AG04450 (cell line): ENCODE results near the gene SLC10A7. TPM values are rescaled to one million over a fixed set of nuclear protein-coding genes. Genes with fewer than 3 reads are reported as not detected.

Experiments
- CTCF ChIA-PET: fragments of 300-600, 350-600 bp; formaldehyde crosslinking; extraction: SDS; loops from one replicate; lab custom pipeline; 2022; ENCODE audit warnings: antibody characterized with exemption, inconsistent platforms; lab: Charles Lee
- POLR2A ChIA-PET: fragments of 350-600 bp; formaldehyde crosslinking; extraction: SDS; loops from one replicate; lab custom pipeline; 2021; ENCODE audit warnings: antibody characterized with exemption, inconsistent platforms; lab: Yijun Ruan, JAX
- DNase-seq: peaks from one replicate; pipeline ENCODE4 v3.0.0-alpha.2; 2011; ENCODE audit warnings: low read depth, low spot score
- H3K27ac ChIP-seq: one replicate; pipeline ENCODE4 v1.5.1; 2012; ENCODE audit warnings: low read depth, low read length, control low read depth
- H3K27me3 ChIP-seq: one replicate; pipeline ENCODE4 v1.6.0; 2012; ENCODE audit warnings: low read length; ENCODE audit not compliant: control insufficient read depth, insufficient read depth
- H3K4me3 ChIP-seq: 2 replicates; pipeline ENCODE4 v1.5.1; 2011; ENCODE audit warnings: mild to moderate bottlenecking, low read depth, low read length, control low read depth
- H3K9me3 ChIP-seq: 2 replicates; pipeline ENCODE4 v1.5.1; 2012; ENCODE audit warnings: low read length; ENCODE audit not compliant: control insufficient read depth, insufficient read depth
- CTCF ChIP-seq: IDR thresholded peaks from 2 replicates; pipeline ENCODE4 v1.5.1; 2011; ENCODE audit warnings: low read depth, low read length, control low read depth, inconsistent platforms
- polyA plus RNA-seq: library from polyadenylated mRNA; depleted of rRNA; stranded (reverse); fragments of >200 nt; gene quantifications from 2 replicates; pipeline ENCODE4 v1.2.3, GENCODE V29; 2011

The SLC10A7 gene
- polyA plus RNA-seq, 1 experiment: 13.8 TPM

- no peaks in the 10 kb centered on the region for H3K9me3 ChIP-seq
- H3K27me3 ChIP-seq: no peaks in the 10 kb centered on the region
- ChIA-PET CTCF (no interaction called here), POLR2A (no interaction called here)
- no peak for DNase-seq
- no peak overlapping the region for H3K27ac ChIP-seq
- H3K4me3 ChIP-seq: no peak overlapping the region
- TF ChIP-seq CTCF: no peak
These were observed 139.5 kb downstream of the SLC10A7 start for GRCh38 chr4:146382194-146382593.

- DNase-seq: no peak
- H3K27ac ChIP-seq: no peak overlapping the region
- H3K27me3 ChIP-seq: no peaks in the 10 kb centered on the region
- ChIA-PET POLR2A (no interaction called here), CTCF (no interaction called here)
- TF ChIP-seq CTCF: no peak
- H3K9me3 ChIP-seq: no peaks in the 10 kb centered on the region
- H3K4me3 ChIP-seq: no peak overlapping the region
These were observed 140.4 kb downstream of the SLC10A7 start for GRCh38 chr4:146381263-146381872.

GRCh38 chr4:146379744-146380143 lies 142.0 kb downstream of the SLC10A7 start:
- Histone ChIP-seq H3K27me3 (no peaks in the 10 kb centered on the region), H3K27ac (no peak overlapping the region), H3K9me3 (no peaks in the 10 kb centered on the region), H3K4me3 (no peak overlapping the region)
- CTCF ChIA-PET: no interaction called here
- POLR2A ChIA-PET: interaction anchor here (0.6 kb wide), 1 partner anchor 55 kb away, joined by 3 read pairs; no protein-coding TSS in a partner anchor
- TF ChIP-seq CTCF: no peak
- DNase-seq: no peak

- ChIA-PET CTCF (no interaction called here), POLR2A (no interaction called here)
- Histone ChIP-seq H3K4me3 (no peak overlapping the region), H3K27me3 (no peaks in the 10 kb centered on the region), H3K9me3 (no peaks in the 10 kb centered on the region), H3K27ac (no peak overlapping the region)
- no peak for DNase-seq
- TF ChIP-seq CTCF: no peak
These were observed 149.9 kb downstream of the SLC10A7 start for GRCh38 chr4:146371812-146372211.

- H3K4me3 ChIP-seq: no peak overlapping the region
- no peaks in the 10 kb centered on the region for H3K27me3 ChIP-seq
- no peak overlapping the region for H3K27ac ChIP-seq
- TF ChIP-seq CTCF: no peak
- no peaks in the 10 kb centered on the region for H3K9me3 ChIP-seq
- CTCF ChIA-PET: no interaction called here
- POLR2A ChIA-PET: no interaction called here
- no peak for DNase-seq
These were observed 150.9 kb downstream of the SLC10A7 start for GRCh38 chr4:146370841-146371240.
